Neural progenitor cell (in vitro differentiated cells): ENCODE measurements around the gene IL10RA. TPM values are rescaled to one million over a fixed set of nuclear protein-coding genes. Genes with fewer than 3 reads are reported as not detected.
A peak's percentile ranks its signal among the peaks of the same experiment; 100 is the strongest.
"Not testable (repeated sequence)": the region's sequence is repeated elsewhere in the genome, so short reads cannot be mapped to it uniquely, and the experiment has no call there.

ENCODE experiments used
- DNase-seq: peaks from one replicate; pipeline ENCODE4 v3.0.0-alpha.2; 2016; ENCODE audit warnings: low spot score
- H2AFZ ChIP-seq: fragments of 200-600 bp; sonication (generic); replicated peaks from 2 replicates; pipeline ENCODE4 v1.6.1; 2016; ENCODE audit warnings: antibody characterized with exemption
- H3F3A ChIP-seq: fragments of 200-600 bp; sonication (generic); 2 replicates; pipeline ENCODE4 v1.6.1; 2016; ENCODE audit warnings: antibody characterized with exemption, low read depth
- H3K27ac ChIP-seq: fragments of 200-600 bp; sonication (generic); 2 replicates; pipeline ENCODE4 v1.5.1; 2016; ENCODE audit warnings: mild to moderate bottlenecking
- H3K27me3 ChIP-seq: fragments of 200-600 bp; sonication (generic); 2 replicates; pipeline ENCODE4 v1.6.1; 2016; ENCODE audit warnings: mild to moderate bottlenecking, moderate library complexity
- H3K36me3 ChIP-seq: fragments of 200-600 bp; sonication (generic); 2 replicates; pipeline ENCODE4 v1.5.1; 2016
- H3K4me1 ChIP-seq: fragments of 200-600 bp; sonication (generic); 2 replicates; pipeline ENCODE4 v1.6.1; 2016; ENCODE audit warnings: mixed run types
- H3K4me2 ChIP-seq: fragments of 200-600 bp; sonication (generic); 2 replicates; pipeline ENCODE4 v1.6.1; 2016
- H3K4me3 ChIP-seq: fragments of 200-600 bp; sonication (generic); 2 replicates; pipeline ENCODE4 v1.5.1; 2016
- H3K79me2 ChIP-seq: fragments of 200-600 bp; sonication (generic); 2 replicates; pipeline ENCODE4 v1.6.1; 2016; ENCODE audit warnings: low read depth
- H3K9ac ChIP-seq: fragments of 200-600 bp; sonication (generic); 2 replicates; pipeline ENCODE4 v1.6.1; 2016
- H3K9me3 ChIP-seq: fragments of 200-600 bp; sonication (generic); 2 replicates; pipeline ENCODE4 v1.5.1; 2016; ENCODE audit warnings: low read depth
- H4K20me1 ChIP-seq: fragments of 200-600 bp; sonication (generic); 2 replicates; pipeline ENCODE4 v1.6.1; 2016; ENCODE audit warnings: low read depth
- H3K27ac Mint-ChIP-seq: 3 replicates; pipeline ENCODE4 v1.8.0; 2021; ENCODE audit warnings: mixed read lengths
- H3K27me3 Mint-ChIP-seq: 2 replicates; pipeline ENCODE4 v1.8.0; 2022; ENCODE audit warnings: low read depth, mild to moderate bottlenecking, inconsistent platforms, moderate library complexity, mixed read lengths; ENCODE audit not compliant: insufficient read depth
- H3K36me3 Mint-ChIP-seq: 3 replicates; pipeline ENCODE4 v1.8.0; 2021; ENCODE audit warnings: mixed read lengths
- H3K4me1 Mint-ChIP-seq: 3 replicates; pipeline ENCODE4 v1.8.0; 2021; ENCODE audit warnings: mixed read lengths
- H3K4me3 Mint-ChIP-seq: 3 replicates; pipeline ENCODE4 v1.8.0; 2021; ENCODE audit warnings: mild to moderate bottlenecking, moderate library complexity, mixed read lengths
- H3K9me3 Mint-ChIP-seq: 3 replicates; pipeline ENCODE4 v1.8.0; 2020; ENCODE audit warnings: mixed read lengths
- EZH2 ChIP-seq: fragments of 200-600 bp; sonication (generic); IDR thresholded peaks from 2 replicates; pipeline ENCODE4 v1.6.1; 2017; ENCODE audit warnings: antibody characterized with exemption, mild to moderate bottlenecking, moderate library complexity
- EZH2phosphoT487 ChIP-seq: fragments of 200-600 bp; sonication (generic); IDR thresholded peaks from 2 replicates; pipeline ENCODE4 v1.6.1; 2017; ENCODE audit warnings: antibody characterized with exemption
- total RNA-seq: library from RNA; depleted of rRNA; stranded (reverse); fragments of >200 nt; gene quantifications from 2 replicates; pipeline ENCODE4 v1.2.3, GENCODE V29; 2015; ENCODE audit warnings: low replicate concordance
- TF ChIP-seq, protein P1 (sequence below): fragments of 200-600 bp; sonication (generic); IDR thresholded peaks from 2 replicates; pipeline ENCODE4 v1.5.1; 2017; ENCODE audit warnings: antibody characterized with exemption, mild to moderate bottlenecking

IL10RA gene
- total RNA-seq, 1 donor from 2014 or later, result not detected

DNA sequence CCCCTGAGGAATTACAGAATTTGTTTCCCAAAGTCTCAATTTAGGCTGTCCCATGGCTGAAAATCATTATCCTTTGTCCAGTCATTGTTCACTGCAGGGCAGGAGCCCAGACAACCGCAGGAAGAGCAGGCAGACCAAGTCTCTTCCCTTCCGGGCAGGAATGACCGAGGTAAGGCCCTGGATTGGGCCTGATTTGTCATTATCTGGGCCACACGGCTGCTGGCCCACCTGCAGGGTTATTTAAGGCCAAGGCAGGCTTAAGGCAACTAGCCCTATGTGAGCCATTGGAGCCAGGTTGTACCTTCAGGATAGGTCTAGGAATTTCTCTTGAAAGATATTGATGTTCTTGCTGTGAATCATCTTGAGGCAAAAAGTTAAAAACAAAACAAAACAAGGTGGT is 9.7 kb upstream of the IL10RA start:
- no peaks in the 10 kb centered on the region for H3F3A ChIP-seq
- H3K79me2 ChIP-seq, result no peaks in the 10 kb centered on the region
- no peaks in the 10 kb centered on the region for H3K9me3 ChIP-seq
- Mint-ChIP-seq H3K9me3 (no peaks in the 10 kb centered on the region), H3K4me1 (peaks cover 3% of the 10 kb centered on the region), H3K36me3 (no peaks in the 10 kb centered on the region), H3K27me3 (peaks cover 2% of the 10 kb centered on the region), H3K4me3 (no peak overlapping the region), H3K27ac (no peak overlapping the region)
- DNase-seq, result no peak
- TF ChIP-seq EZH2phosphoT487 (no peak), EZH2 (no peak)
- TF ChIP-seq, protein P1, sequence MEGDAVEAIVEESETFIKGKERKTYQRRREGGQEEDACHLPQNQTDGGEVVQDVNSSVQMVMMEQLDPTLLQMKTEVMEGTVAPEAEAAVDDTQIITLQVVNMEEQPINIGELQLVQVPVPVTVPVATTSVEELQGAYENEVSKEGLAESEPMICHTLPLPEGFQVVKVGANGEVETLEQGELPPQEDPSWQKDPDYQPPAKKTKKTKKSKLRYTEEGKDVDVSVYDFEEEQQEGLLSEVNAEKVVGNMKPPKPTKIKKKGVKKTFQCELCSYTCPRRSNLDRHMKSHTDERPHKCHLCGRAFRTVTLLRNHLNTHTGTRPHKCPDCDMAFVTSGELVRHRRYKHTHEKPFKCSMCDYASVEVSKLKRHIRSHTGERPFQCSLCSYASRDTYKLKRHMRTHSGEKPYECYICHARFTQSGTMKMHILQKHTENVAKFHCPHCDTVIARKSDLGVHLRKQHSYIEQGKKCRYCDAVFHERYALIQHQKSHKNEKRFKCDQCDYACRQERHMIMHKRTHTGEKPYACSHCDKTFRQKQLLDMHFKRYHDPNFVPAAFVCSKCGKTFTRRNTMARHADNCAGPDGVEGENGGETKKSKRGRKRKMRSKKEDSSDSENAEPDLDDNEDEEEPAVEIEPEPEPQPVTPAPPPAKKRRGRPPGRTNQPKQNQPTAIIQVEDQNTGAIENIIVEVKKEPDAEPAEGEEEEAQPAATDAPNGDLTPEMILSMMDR, result no peak
- no peak overlapping the region for H3K4me2 ChIP-seq
- H3K4me3 ChIP-seq, result no peak overlapping the region
- H3K36me3 ChIP-seq, result no peaks in the 10 kb centered on the region
- H3K27ac ChIP-seq, result no peak overlapping the region
- H3K4me1 ChIP-seq, result no peaks in the 10 kb centered on the region
- no peaks in the 10 kb centered on the region for H3K27me3 ChIP-seq
- H3K9ac ChIP-seq, result no peak overlapping the region
- H2AFZ ChIP-seq, result no peak overlapping the region
- H4K20me1 ChIP-seq, result no peaks in the 10 kb centered on the region

DNA sequence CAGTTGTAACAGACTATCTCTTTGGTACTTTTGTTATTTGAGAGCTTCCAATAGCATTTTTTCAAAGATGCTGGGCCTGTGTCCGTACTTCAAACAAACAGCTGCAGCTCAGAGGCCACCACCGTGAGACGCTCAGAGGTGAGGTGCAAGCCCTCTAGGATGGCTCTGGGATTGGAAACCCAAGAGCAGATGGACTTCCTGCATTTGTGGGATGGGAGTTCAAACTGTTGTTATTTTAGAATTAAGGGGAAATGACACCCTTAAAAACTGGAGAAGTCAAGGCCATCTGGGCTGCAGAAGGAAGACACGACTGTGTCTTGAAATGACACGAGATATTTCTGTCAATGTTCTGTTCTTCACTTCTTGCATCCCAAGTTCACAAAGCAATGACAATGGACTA is 9.2 kb upstream of the IL10RA start:
- Mint-ChIP-seq H3K36me3 (no peaks in the 10 kb centered on the region), H3K4me3 (no peak overlapping the region), H3K27me3 (peaks cover 2% of the 10 kb centered on the region), H3K4me1 (peaks cover 3% of the 10 kb centered on the region), H3K9me3 (no peaks in the 10 kb centered on the region), H3K27ac (no peak overlapping the region)
- H3K9ac ChIP-seq, result no peak overlapping the region
- no peaks in the 10 kb centered on the region for H4K20me1 ChIP-seq
- H3F3A ChIP-seq, result no peaks in the 10 kb centered on the region
- H3K27ac ChIP-seq, result no peak overlapping the region
- no peak overlapping the region for H3K4me2 ChIP-seq
- H3K27me3 ChIP-seq, result no peaks in the 10 kb centered on the region
- TF ChIP-seq, protein P1, result no peak
- TF ChIP-seq EZH2phosphoT487 (no peak), EZH2 (no peak)
- H3K4me3 ChIP-seq, result no peak overlapping the region
- no peaks in the 10 kb centered on the region for H3K36me3 ChIP-seq
- no peaks in the 10 kb centered on the region for H3K79me2 ChIP-seq
- no peak overlapping the region for H2AFZ ChIP-seq
- DNase-seq, result no peak
- no peaks in the 10 kb centered on the region for H3K9me3 ChIP-seq
- no peaks in the 10 kb centered on the region for H3K4me1 ChIP-seq

DNA sequence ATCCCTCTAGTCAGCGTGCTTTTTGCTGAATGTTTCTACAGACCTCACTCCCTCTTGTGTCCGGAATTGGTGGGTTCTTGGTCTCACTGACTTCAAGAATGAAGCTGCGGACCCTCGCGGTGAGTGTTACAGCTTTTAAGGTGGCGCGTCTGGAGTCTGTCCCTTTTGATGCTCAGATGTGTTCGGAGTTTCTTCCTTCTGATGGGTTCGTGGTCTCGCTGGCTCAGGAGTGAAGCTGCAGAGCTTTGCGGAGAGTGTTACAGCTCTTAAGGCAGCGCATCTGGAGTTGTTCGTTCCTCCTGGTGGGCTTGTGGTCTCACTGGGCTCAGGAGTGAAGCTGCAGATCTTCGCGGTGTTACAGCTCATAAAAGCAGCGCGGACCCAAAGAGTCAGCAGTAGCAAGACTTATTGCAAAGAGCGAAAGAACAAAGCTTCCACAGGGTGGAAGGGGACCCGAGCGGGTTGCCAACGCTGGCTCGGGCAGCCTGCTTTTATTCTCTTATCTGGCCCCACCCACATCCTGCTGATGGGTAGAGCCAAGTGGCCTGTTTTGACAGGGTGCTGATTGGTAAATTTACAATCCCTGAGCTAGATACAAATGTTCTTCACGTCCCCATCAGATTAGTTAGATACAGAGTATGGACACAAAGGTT is 8.5 kb upstream of the IL10RA start:
- not testable (repeated sequence) for H3K9me3 ChIP-seq, H3K4me2 ChIP-seq, H3K27me3 ChIP-seq, H3K4me1 ChIP-seq, H3K4me1 Mint-ChIP-seq, H3F3A ChIP-seq, H3K36me3 Mint-ChIP-seq, H3K27me3 Mint-ChIP-seq, H3K9ac ChIP-seq, H3K9me3 Mint-ChIP-seq, H3K4me3 ChIP-seq, H4K20me1 ChIP-seq, H3K36me3 ChIP-seq, H3K79me2 ChIP-seq, H2AFZ ChIP-seq, H3K27ac ChIP-seq, H3K4me3 Mint-ChIP-seq, DNase-seq
- H3K27ac Mint-ChIP-seq, result peak overlapping the region; percentile 22

DNA sequence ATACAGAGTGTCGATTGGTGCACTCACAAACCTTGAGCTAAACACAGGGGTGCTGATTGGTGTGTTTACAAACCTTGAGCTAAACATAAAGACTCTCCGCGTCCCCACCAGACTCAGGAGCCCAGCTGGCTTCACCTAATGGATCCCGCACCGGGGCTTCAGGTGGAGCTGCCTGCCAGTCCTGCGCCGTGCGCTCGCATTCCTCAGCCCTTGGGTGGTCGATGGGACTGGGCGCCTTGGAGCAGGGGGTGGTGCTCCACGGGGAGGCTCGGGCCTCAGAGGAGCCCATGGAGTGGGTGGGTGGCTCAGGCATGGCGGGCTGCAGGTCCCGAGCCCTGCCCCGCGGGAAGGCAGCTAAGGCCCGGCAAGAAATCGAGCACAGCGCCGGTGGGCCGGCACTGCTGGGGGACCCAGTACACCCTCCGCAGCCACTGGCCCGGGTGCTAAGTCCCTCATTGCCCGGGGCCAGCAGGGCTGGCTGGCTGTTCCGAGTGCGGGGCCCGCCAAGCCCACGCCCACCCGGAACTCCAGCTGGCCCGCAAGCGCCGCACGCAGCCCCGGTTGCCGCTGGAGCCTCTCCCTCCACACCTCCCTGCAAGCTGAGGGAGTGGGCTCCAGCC is 7.8 kb upstream of the IL10RA start:
- H3K27me3 ChIP-seq, H3K36me3 Mint-ChIP-seq, H3K79me2 ChIP-seq, H3K4me3 Mint-ChIP-seq, H3F3A ChIP-seq, H2AFZ ChIP-seq, H3K4me2 ChIP-seq, DNase-seq, H3K27ac ChIP-seq, H3K27me3 Mint-ChIP-seq, H4K20me1 ChIP-seq, H3K4me3 ChIP-seq, H3K9me3 ChIP-seq, H3K27ac Mint-ChIP-seq, H3K4me1 ChIP-seq, H3K9ac ChIP-seq, H3K4me1 Mint-ChIP-seq, H3K9me3 Mint-ChIP-seq, H3K36me3 ChIP-seq: not testable (repeated sequence)
